Measurements from ENCODE around the gene FDX2. TPM values are rescaled to one million over a fixed set of nuclear protein-coding genes. Genes with fewer than 3 reads are reported as not detected.
A peak's percentile ranks its signal among the peaks of the same experiment; 100 is the strongest.

The FDX2 gene
- total RNA-seq, 2 donors from 2014 or later = 20.9 to 29.9 TPM

DNA sequence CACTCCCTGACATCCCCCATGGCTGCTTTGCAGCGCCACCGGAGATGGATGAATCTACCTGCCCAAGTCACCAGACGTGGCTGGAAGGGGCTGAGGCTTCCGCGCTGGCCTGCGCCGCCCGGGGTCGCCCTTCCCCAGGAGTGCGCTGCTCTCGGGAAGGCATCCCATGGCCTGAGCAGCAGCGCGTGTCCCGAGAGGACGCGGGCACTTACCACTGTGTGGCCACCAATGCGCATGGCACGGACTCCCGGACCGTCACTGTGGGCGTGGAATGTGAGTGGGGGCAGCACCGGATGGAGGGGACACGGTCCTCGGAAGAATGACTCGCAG is 21.5 kb downstream of the FDX2 start:
- Histone ChIP-seq H3K27me3 (replicated peaks; ENCODE audit: insufficient read depth) (peaks cover 51% of the 10 kb centered on the region), H3K27ac (no peak overlapping the region), H3K4me3 (no peak overlapping the region), H3K9me3 (no peaks in the 10 kb centered on the region), H3K36me3 (no peaks in the 10 kb centered on the region), H3K4me1 (replicated peaks) (peaks cover 5% of the 10 kb centered on the region)
- TF ChIP-seq POLR2AphosphoS5 (IDR thresholded peaks at IDR 0.05) (no peak), POLR2A (IDR thresholded peaks at IDR 0.05) (no peak)
- TF ChIP-seq, protein P1, sequence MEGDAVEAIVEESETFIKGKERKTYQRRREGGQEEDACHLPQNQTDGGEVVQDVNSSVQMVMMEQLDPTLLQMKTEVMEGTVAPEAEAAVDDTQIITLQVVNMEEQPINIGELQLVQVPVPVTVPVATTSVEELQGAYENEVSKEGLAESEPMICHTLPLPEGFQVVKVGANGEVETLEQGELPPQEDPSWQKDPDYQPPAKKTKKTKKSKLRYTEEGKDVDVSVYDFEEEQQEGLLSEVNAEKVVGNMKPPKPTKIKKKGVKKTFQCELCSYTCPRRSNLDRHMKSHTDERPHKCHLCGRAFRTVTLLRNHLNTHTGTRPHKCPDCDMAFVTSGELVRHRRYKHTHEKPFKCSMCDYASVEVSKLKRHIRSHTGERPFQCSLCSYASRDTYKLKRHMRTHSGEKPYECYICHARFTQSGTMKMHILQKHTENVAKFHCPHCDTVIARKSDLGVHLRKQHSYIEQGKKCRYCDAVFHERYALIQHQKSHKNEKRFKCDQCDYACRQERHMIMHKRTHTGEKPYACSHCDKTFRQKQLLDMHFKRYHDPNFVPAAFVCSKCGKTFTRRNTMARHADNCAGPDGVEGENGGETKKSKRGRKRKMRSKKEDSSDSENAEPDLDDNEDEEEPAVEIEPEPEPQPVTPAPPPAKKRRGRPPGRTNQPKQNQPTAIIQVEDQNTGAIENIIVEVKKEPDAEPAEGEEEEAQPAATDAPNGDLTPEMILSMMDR (IDR thresholded peaks at IDR 0.05) = no peak
- intact Hi-C loops (cut with DNase I) = no loop called here
- 14% methylated on average over 17 of the region's 25 CpGs for WGBS
- no peak for DNase-seq (ENCODE audit: low spot score)

DNA sequence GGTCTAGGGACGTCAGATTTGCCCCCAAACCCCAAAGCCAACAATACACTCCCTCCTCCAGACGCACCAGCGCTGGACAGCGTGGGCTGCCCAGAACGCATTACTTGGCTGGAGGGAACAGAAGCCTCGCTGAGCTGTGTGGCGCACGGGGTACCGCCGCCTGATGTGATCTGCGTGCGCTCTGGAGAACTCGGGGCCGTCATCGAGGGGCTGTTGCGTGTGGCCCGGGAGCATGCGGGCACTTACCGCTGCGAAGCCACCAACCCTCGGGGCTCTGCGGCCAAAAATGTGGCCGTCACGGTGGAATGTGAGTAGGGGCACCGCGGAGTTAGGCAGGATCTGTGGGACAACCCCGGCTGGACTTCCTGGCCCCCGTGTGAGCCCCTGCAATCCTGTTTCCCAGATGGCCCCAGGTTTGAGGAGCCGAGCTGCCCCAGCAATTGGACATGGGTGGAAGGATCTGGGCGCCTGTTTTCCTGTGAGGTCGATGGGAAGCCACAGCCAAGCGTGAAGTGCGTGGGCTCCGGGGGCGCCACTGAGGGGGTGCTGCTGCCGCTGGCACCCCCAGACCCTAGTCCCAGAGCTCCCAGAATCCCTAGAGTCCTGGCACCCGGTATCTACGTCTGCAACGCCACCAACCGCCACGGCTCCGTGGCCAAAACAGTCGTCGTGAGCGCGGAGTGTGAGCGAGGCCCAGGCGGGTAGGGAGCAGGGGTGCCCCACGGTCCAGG is 22.0 kb downstream of the FDX2 start:
- Histone ChIP-seq H3K36me3 (no peaks in the 10 kb centered on the region), H3K27me3 (replicated peaks; ENCODE audit: insufficient read depth) (peaks cover 56% of the 10 kb centered on the region), H3K27ac (no peak overlapping the region), H3K4me1 (replicated peaks) (peaks cover 5% of the 10 kb centered on the region), H3K9me3 (no peaks in the 10 kb centered on the region), H3K4me3 (no peak overlapping the region)
- intact Hi-C loops (cut with DNase I) = no loop called here
- DNase-seq (ENCODE audit: low spot score) = no peak
- TF ChIP-seq POLR2A (IDR thresholded peaks at IDR 0.05) (no peak), POLR2AphosphoS5 (IDR thresholded peaks at IDR 0.05) (no peak)
- TF ChIP-seq, protein P1 (IDR thresholded peaks at IDR 0.05) = no peak
- WGBS = 10% methylated on average over 39 of the region's 49 CpGs

DNA sequence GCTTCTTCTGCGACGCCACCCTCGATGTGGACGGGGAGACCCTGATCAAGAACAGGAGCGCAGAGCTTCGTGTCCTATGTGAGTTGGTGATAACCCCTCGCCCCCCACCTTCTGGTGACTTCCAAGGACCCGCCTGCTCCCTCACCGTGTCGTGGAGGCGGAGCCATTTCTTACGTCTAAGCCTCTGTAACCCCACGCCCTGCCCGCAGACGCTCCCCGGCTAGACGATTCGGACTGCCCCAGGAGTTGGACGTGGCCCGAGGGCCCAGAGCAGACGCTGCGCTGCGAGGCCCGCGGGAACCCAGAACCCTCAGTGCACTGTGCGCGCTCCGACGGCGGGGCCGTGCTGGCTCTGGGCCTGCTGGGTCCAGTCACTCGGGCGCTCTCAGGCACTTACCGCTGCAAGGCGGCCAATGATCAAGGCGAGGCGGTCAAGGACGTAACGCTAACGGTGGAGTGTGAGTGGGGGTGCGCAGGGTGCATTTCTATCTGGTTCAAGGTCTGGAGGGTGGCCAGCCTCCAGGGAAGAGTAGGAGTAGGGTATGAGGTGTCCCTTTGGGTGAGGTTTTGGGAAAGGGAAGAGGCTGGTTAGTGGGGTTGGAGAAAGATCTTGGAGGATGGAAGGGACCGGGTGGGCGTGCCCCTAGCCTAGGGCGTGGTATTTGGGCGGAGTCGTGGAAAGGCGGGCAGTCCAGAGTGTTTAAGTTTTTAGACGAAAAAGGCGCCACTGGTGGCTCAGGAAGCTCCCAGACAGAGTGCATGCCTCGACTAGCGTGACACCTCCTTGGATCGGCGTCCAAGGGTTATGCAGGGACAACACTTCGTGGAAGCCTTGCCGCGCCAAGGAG is 22.8 kb downstream of the FDX2 start:
- no peaks in the 10 kb centered on the region for H3K36me3 ChIP-seq
- H3K4me3 ChIP-seq = peak overlapping the region; percentile 10 to 17
- peaks cover 5% of the 10 kb centered on the region for H3K4me1 ChIP-seq (replicated peaks)
- WGBS = 9% methylated on average over 56 of the region's 56 CpGs
- peaks cover 56% of the 10 kb centered on the region for H3K27me3 ChIP-seq (replicated peaks; ENCODE audit: insufficient read depth)
- intact Hi-C loops (cut with DNase I) = no loop called here
- H3K27ac ChIP-seq = no peak overlapping the region
- H3K9me3 ChIP-seq = no peaks in the 10 kb centered on the region
- TF ChIP-seq POLR2AphosphoS5 (IDR thresholded peaks at IDR 0.05) (no peak), POLR2A (IDR thresholded peaks at IDR 0.05) (no peak)
- TF ChIP-seq, protein P1 (IDR thresholded peaks at IDR 0.05) = no peak
- DNase-seq (ENCODE audit: low spot score) = no peak

DNA sequence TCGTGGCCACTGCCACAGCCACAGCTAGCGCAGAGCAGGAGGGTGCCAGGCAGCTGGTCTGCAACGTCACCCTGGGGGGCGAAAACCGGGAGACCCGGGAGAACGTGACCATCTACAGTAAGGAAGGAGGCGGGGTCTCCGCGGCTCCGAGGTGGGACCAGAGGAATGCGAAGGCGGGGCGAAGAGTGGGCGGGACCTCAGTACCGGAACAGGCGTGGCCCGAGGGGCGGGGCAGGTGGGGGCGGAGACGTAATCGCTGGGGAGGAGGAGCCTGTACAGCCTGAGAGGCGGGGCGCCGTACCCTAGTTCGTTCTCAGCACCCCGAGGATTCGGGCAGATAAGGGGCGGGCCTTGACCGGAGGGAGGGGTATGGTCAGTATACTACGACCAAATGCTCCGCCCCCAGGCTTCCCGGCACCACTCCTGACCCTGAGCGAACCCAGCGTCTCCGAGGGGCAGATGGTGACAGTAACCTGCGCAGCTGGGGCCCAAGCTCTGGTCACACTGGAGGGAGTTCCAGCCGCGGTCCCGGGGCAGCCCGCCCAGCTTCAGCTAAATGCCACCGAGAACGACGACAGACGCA is 23.5 kb downstream of the FDX2 start:
- no peak for TF ChIP-seq POLR2A (IDR thresholded peaks at IDR 0.05)
- H3K4me1 ChIP-seq (replicated peaks) = peaks cover 5% of the 10 kb centered on the region
- H3K27me3 ChIP-seq (replicated peaks; ENCODE audit: insufficient read depth) = peaks cover 57% of the 10 kb centered on the region
- DNase-seq (ENCODE audit: low spot score) = peak; percentile 58
- H3K27ac ChIP-seq = no peak overlapping the region
- H3K9me3 ChIP-seq = no peaks in the 10 kb centered on the region
- intact Hi-C loops (cut with DNase I) = no loop called here
- no peaks in the 10 kb centered on the region for H3K36me3 ChIP-seq
- 1% methylated on average over 45 of the region's 45 CpGs for WGBS
- H3K4me3 ChIP-seq = peak overlapping the region; percentile 10 to 23

DNA sequence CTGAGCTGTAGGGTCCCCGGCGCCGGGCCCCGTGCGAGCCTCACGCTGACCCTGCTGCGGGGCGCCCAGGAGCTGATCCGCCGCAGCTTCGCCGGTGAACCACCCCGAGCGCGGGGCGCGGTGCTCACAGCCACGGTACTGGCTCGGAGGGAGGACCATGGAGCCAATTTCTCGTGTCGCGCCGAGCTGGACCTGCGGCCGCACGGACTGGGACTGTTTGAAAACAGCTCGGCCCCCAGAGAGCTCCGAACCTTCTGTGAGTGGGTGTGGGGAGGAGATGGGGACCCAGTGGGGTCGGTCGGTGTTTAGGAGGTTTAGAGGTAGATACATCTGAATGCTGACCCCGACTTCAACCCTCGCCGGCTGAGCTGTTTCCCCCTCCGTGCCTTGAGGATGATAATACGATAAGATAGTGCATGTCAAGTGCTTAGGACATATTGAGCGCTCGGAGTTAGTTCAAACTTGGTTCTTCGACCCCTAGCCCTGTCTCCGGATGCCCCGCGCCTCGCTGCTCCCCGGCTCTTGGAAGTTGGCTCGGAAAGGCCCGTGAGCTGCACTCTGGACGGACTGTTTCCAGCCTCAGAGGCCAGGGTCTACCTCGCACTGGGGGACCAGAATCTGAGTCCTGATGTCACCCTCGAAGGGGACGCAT is 24.1 kb downstream of the FDX2 start:
- intact Hi-C loops (cut with DNase I) = no loop called here
- Histone ChIP-seq H3K4me1 (replicated peaks) (peaks cover 5% of the 10 kb centered on the region), H3K36me3 (no peaks in the 10 kb centered on the region), H3K4me3 (peak overlapping the region; percentile 10 to 23), H3K9me3 (no peaks in the 10 kb centered on the region), H3K27me3 (replicated peaks; ENCODE audit: insufficient read depth) (peaks cover 61% of the 10 kb centered on the region), H3K27ac (no peak overlapping the region)
- WGBS = 3% methylated on average over 49 of the region's 49 CpGs
- DNase-seq (ENCODE audit: low spot score) = no peak
- TF ChIP-seq POLR2A (IDR thresholded peaks at IDR 0.05) (no peak), POLR2AphosphoS5 (IDR thresholded peaks at IDR 0.05) (no peak)
- TF ChIP-seq, protein P1 (IDR thresholded peaks at IDR 0.05) = no peak

Data from prostate gland (tissue), 2 donors.